Measurements from ENCODE around the gene COX6B1.

Gene COX6B1

DNA sequence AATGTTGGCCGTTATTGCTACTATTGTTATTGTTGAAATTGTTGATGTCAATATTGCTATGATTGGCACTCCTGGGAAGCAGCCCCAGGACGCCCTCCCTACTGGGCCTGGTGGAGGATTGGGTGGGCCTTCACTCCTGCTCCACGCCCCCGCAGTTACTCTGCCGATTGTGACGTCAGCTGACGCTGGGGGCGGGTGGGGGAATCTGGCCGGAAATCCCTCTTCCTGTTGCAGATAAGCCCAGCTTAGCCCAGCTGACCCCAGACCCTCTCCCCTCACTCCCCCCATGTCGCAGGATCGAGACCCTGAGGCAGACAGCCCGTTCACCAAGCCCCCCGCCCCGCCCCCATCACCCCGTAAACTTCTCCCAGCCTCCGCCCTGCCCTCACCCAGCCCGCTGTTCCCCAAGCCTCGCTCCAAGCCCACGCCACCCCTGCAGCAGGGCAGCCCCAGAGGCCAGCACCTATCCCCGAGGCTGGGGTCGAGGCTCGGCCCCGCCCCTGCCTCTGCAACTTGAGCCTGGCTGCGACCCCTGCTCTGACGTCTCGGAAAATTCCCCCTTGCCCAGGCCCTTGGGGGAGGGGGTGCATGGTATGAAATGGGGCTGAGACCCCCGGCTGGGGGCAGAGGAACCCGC lies 6.5 kb upstream of the COX6B1 start, which contains the start of gene ETV2:
ETV2 (plus strand) TSS at position 231 of the 637 bp plus-strand sequence. CDS start 716 bp downstream, outside the sequence.
- DNase-seq (ENCODE audit: low read depth in 2 of 2) = peak; percentile 25 to 61
- TF ChIP-seq, protein P1, sequence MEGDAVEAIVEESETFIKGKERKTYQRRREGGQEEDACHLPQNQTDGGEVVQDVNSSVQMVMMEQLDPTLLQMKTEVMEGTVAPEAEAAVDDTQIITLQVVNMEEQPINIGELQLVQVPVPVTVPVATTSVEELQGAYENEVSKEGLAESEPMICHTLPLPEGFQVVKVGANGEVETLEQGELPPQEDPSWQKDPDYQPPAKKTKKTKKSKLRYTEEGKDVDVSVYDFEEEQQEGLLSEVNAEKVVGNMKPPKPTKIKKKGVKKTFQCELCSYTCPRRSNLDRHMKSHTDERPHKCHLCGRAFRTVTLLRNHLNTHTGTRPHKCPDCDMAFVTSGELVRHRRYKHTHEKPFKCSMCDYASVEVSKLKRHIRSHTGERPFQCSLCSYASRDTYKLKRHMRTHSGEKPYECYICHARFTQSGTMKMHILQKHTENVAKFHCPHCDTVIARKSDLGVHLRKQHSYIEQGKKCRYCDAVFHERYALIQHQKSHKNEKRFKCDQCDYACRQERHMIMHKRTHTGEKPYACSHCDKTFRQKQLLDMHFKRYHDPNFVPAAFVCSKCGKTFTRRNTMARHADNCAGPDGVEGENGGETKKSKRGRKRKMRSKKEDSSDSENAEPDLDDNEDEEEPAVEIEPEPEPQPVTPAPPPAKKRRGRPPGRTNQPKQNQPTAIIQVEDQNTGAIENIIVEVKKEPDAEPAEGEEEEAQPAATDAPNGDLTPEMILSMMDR (IDR thresholded peaks at IDR 0.05; ENCODE audit: low read depth, low read length) = no peak
- no peak within 1 kb of the TSS for H3K4me3 ChIP-seq (replicated peaks in 1 of 2; ENCODE audit: low read depth in 2 of 2, low read length in 2 of 2)

- no peak overlapping the region for H3K4me3 ChIP-seq (replicated peaks in 1 of 2; ENCODE audit: low read depth in 2 of 2, low read length in 2 of 2)
- TF ChIP-seq, protein P1 (IDR thresholded peaks at IDR 0.05; ENCODE audit: low read depth, low read length) = no peak
- no peak for DNase-seq (ENCODE audit: low read depth in 2 of 2)
These were observed 5.8 kb upstream of the COX6B1 start for GRCh38 chr19:35642312-35642711.

GRCh38 chr19:35642798-35643254 lies 5.3 kb upstream of the COX6B1 start:
- TF ChIP-seq, protein P1 (IDR thresholded peaks at IDR 0.05; ENCODE audit: low read depth, low read length) = no peak
- H3K4me3 ChIP-seq (replicated peaks in 1 of 2; ENCODE audit: low read depth in 2 of 2, low read length in 2 of 2) = peak overlapping the region; percentile 56 to 59
- no peak for DNase-seq (ENCODE audit: low read depth in 2 of 2)

DNA sequence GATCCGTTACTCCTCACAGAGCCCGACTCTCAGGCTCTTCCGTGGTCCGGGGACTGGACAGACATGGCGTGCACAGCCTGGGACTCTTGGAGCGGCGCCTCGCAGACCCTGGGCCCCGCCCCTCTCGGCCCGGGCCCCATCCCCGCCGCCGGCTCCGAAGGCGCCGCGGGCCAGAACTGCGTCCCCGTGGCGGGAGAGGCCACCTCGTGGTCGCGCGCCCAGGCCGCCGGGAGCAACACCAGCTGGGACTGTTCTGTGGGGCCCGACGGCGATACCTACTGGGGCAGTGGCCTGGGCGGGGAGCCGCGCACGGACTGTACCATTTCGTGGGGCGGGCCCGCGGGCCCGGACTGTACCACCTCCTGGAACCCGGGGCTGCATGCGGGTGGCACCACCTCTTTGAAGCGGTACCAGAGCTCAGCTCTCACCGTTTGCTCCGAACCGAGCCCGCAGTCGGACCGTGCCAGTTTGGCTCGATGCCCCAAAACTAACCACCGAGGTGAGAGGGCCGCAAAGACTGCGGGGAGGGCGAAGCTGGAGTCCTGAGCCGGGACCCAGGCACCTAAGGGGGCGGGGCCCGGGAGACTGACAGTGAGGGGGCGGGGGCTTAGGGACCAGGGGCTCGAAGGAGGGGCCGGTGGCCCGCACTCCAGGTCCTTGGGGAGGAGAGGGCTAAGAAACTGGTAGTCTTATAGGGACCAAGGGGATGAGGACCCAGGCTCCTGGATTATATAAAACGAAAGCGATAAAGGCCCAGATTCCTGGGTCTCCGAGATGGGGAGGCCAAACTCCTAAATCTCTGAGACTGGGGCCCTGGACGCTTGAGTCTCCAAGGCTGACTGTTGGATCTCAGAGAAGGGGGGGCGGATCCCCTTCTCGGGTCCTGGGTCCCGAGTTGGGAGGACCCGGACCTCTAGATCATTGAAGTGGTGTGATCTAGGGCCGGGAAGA lies 4.6 kb upstream of the COX6B1 start:
- peak; percentile 81 to 88 for DNase-seq (ENCODE audit: low read depth in 2 of 2)
- TF ChIP-seq, protein P1 (IDR thresholded peaks at IDR 0.05; ENCODE audit: low read depth, low read length) = no peak
- peak overlapping the region; percentile 56 to 59 for H3K4me3 ChIP-seq (replicated peaks in 1 of 2; ENCODE audit: low read depth in 2 of 2, low read length in 2 of 2)

DNA sequence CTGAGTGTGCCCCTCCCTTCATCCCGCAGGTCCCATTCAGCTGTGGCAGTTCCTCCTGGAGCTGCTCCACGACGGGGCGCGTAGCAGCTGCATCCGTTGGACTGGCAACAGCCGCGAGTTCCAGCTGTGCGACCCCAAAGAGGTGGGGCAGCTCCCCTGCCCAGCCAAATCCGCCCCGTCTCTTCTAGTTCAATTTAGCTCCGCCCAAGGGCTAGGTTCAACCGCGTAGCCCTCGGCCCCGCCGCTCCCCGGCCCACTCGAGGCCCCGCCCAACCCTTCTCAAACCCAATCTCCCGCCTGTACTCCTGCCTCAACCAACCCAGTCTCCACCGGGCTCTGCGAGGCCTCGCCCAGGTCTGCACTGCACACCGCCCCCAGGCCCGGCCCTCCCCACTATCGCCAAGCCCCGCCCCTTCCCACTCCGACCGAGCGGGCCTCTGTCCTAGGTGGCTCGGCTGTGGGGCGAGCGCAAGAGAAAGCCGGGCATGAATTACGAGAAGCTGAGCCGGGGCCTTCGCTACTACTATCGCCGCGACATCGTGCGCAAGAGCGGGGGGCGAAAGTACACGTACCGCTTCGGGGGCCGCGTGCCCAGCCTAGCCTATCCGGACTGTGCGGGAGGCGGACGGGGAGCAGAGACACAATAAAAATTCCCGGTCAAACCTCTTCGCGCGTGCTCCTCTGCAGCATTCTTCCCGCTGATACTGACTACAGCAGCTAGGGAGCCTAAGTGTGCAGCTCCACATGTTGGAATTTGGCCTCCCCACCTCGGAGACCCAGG lies 3.7 kb upstream of the COX6B1 start:
- peak overlapping the region; percentile 56 to 59 for H3K4me3 ChIP-seq (replicated peaks in 1 of 2; ENCODE audit: low read depth in 2 of 2, low read length in 2 of 2)
- TF ChIP-seq, protein P1 (IDR thresholded peaks at IDR 0.05; ENCODE audit: low read depth, low read length) = no peak
- DNase-seq (ENCODE audit: low read depth in 2 of 2) = peak; percentile 94 to 97

DNA sequence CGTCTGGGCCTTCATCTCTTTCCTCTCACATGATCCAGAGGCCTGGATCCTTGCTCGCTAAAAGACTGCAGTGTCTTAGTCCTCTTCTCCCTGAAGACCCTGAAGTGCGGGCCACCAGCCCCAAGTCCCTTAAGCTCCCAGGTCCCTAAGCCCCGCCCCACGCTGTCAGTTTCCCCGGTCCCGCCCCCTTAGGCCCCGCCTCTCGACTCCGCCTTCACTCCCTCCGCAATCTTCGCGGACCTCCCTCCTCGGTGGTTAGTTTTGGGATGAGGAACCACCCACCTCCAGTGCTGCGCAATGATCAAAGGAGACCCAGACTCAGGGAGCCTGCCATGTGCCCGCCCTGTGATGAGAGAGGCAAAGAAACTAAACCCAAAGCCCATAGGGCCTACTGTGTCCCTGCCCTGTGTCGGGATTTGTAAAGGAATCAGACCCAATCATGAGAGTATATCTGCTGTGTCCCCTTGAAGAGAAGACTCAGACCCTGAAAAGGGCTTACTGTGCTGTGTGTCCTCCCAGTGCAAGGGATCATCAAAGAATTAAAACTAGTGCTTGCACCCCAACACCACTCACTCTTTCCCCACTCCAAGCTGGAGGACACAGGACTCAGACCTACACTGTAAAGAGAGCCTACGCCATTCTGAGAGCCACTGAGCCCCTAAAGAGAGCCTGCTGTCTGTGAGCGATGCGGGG lies 3.0 kb upstream of the COX6B1 start:
- peak overlapping the region; percentile 56 to 59 for H3K4me3 ChIP-seq (replicated peaks in 1 of 2; ENCODE audit: low read depth in 2 of 2, low read length in 2 of 2)
- TF ChIP-seq, protein P1 (IDR thresholded peaks at IDR 0.05; ENCODE audit: low read depth, low read length) = no peak
- DNase-seq (ENCODE audit: low read depth in 2 of 2) = peak; percentile 57 to 65

Data from cardiac fibroblast (primary cell).